K562 (cell line): ENCODE measurements around the gene DNAL4. TPM values are rescaled to one million over a fixed set of nuclear protein-coding genes. Genes with fewer than 3 reads are reported as not detected.

Source experiments
- ATF4 ChIP-seq: fragments of 450-650 bp; formaldehyde crosslinking; IDR thresholded peaks from 2 replicates; pipeline ENCODE4 v1.4.0; 2022; ENCODE audit warnings: mild to moderate bottlenecking, moderate library complexity
- CHD7 ChIP-seq: fragments of 200-600 bp; sonication (generic); IDR thresholded peaks from one replicate; pipeline ENCODE4 v1.6.1; 2012; ENCODE audit warnings: mild to moderate bottlenecking, low read depth, low read length, inconsistent platforms
- CREBBP ChIP-seq: IDR thresholded peaks from one replicate; pipeline ENCODE4 v1.6.1; 2012; ENCODE audit warnings: low read depth, mild to moderate bottlenecking, control low read depth, inconsistent platforms, low read length
- KLF16 ChIP-seq: IDR thresholded peaks from 2 replicates; pipeline ENCODE4 v1.6.1; 2016; ENCODE audit warnings: antibody characterized with exemption
- MED1 ChIP-seq: sonication (generic); formaldehyde crosslinking; IDR thresholded peaks from 2 replicates; pipeline ENCODE4 v1.8.1; 2023; ENCODE audit warnings: missing genetic modification reagents, borderline replicate concordance
- MXD1 ChIP-seq: fragments of 250-450 bp; sonication (Bioruptor Pico); IDR thresholded peaks from 2 replicates; pipeline ENCODE4 v1.8.0; 2021; ENCODE audit warnings: borderline replicate concordance, mild to moderate bottlenecking, moderate library complexity; ENCODE audit not compliant: poor library complexity, severe bottlenecking
- polyA plus RNA-seq, 8 experiments: library from polyadenylated mRNA; depleted of rRNA in 4 of 8; stranded (reverse) in 5 of 8; unstranded in 3 of 8; fragments of >200 nt; fragmentation: Nextera tagmentation in 2 of 8; fragmentation: Illumina TruSeq in 1 of 8; extraction: Ambion mirVana in 2 of 8; extraction: Trizol in 1 of 8; gene quantifications; 2 replicates each; pipeline versions ENCODE4 v1.2.1 to v1.2.3, GENCODE V29; 2011 to 2014; ENCODE audit warnings: inconsistent platforms in 1 of 8, missing spikeins in 1 of 8
- total RNA-seq, 7 experiments: library from RNA; depleted of rRNA in 6 of 7; stranded (reverse); fragments of >200 nt in 6 of 7; fragmentation: Illumina TruSeq in 2 of 7; extraction: Trizol in 2 of 7; gene quantifications; 2 replicates each; pipeline versions ENCODE4 v1.2.1 to v1.2.3, GENCODE V29; 2011 to 2021; ENCODE audit warnings: low replicate concordance in 1 of 7

The DNAL4 gene
- total and polyA plus RNA-seq, 9 of the 15 experiments (the other 6 are each of a cell fraction or from before 2014, with no cell fraction given): 0.20 to 9.4 (median 5.2) TPM

GRCh38 chr22:38753948-38754750 is 39.8 kb downstream of the DNAL4 start (continued):
- no peak for TF ChIP-seq CHD7
- TF ChIP-seq ATF4 (CRISPR knock-in tag): no peak
- TF ChIP-seq CREBBP: no peak
- no peak for TF ChIP-seq MXD1
- TF ChIP-seq KLF16: no peak
- TF ChIP-seq MED1: no peak
- TF ChIP-seq, all 486 proteins: peak for 7
